ENCODE results near the gene TNN. TPM values are rescaled to one million over a fixed set of nuclear protein-coding genes. Genes with fewer than 3 reads are reported as not detected.

TNN gene
- total RNA-seq, 2 experiments from 2014 or later = not detected

- Histone ChIP-seq H3K4me1 (ENCODE audit: insufficient read depth, low read length) (peaks cover 7% of the 10 kb centered on the region), H3K4me3 (ENCODE audit: low read length) (no peak overlapping the region), H3K36me3 (ENCODE audit: insufficient read depth, low read length) (peaks cover 50% of the 10 kb centered on the region), H3K27me3 (ENCODE audit: control insufficient read depth in 1 of 2, insufficient read depth in 2 of 2, low read length in 2 of 2) (no peaks in the 10 kb centered on the region), H3K9me3 (ENCODE audit: control insufficient read depth in 1 of 2, insufficient read depth in 1 of 2, low read length in 2 of 2) (no peaks in the 10 kb centered on the region), H3K27ac (ENCODE audit: low read depth in 1 of 2, low read length in 2 of 2) (no peak overlapping the region)
- Mint-ChIP-seq H3K9me3 (no peaks in the 10 kb centered on the region), H3K4me1 (ENCODE audit: low read depth) (peaks cover 30% of the 10 kb centered on the region), H3K27ac (no peak overlapping the region), H3K4me3 (no peak overlapping the region), H3K36me3 (ENCODE audit: low read depth) (peaks cover 50% of the 10 kb centered on the region), H3K27me3 (peaks cover 14% of the 10 kb centered on the region)
- ChIA-PET POLR2A (interaction anchor here (1.7 kb wide), 1 partner anchor 51 kb away, joined by 4 read pairs; no protein-coding TSS in a partner anchor), CTCF (interaction anchor here (5.6 kb wide), 1 partner anchor 160 kb away, joined by 64 read pairs; no protein-coding TSS in a partner anchor)
- ATAC-seq (ENCODE audit: poor library complexity) = no peak
- no peak for TF ChIP-seq CTCF (IDR thresholded peaks at IDR 0.05)
- DNase-seq = no peak
- intact Hi-C loops (cut with DNase I, micrococcal nuclease) = loop anchor here (5.0 to 10.0 kb wide), 4 partner anchors 34 to 1727 kb away; partner anchors contain the start of genes KIAA0040 (in 1 of the 2) and TNR (in 1 of the 2)
Observed at GRCh38 chr1:175158170-175158591, 90.5 kb downstream of the TNN start.

GRCh38 chr1:175162955-175163354, 95.3 kb downstream of the TNN start:
- peaks cover 7% of the 10 kb centered on the region for H3K4me1 ChIP-seq (ENCODE audit: insufficient read depth, low read length)
- no peak overlapping the region for H3K27ac ChIP-seq (ENCODE audit: low read depth in 1 of 2, low read length in 2 of 2)

GRCh38 chr1:175163702-175164101, 96.1 kb downstream of the TNN start:
- no peaks in the 10 kb centered on the region for H3K27me3 ChIP-seq (ENCODE audit: control insufficient read depth in 1 of 2, insufficient read depth in 2 of 2, low read length in 2 of 2)
- intact Hi-C loops (cut with DNase I, micrococcal nuclease) = no loop called here
- Mint-ChIP-seq H3K27ac (peak overlapping the region; percentile 34), H3K9me3 (no peaks in the 10 kb centered on the region), H3K4me3 (no peak overlapping the region), H3K36me3 (ENCODE audit: low read depth) (peaks cover 93% of the 10 kb centered on the region), H3K27me3 (no peaks in the 10 kb centered on the region), H3K4me1 (ENCODE audit: low read depth) (peaks cover 29% of the 10 kb centered on the region)
- ChIA-PET CTCF (interaction anchor here (0.5 kb wide), 1 partner anchor 17 kb away, joined by 3 read pairs; no protein-coding TSS in a partner anchor), POLR2A (interaction anchor here (1.1 kb wide), 1 partner anchor 25 kb away, joined by 3 read pairs; no protein-coding TSS in a partner anchor)
- ATAC-seq (ENCODE audit: poor library complexity) = no peak
- peaks cover 96% of the 10 kb centered on the region for H3K36me3 ChIP-seq (ENCODE audit: insufficient read depth, low read length)
- no peak overlapping the region for H3K4me3 ChIP-seq (ENCODE audit: low read length)
- H3K27ac ChIP-seq (ENCODE audit: low read depth in 1 of 2, low read length in 2 of 2) = no peak overlapping the region
- no peak for TF ChIP-seq CTCF (IDR thresholded peaks at IDR 0.05)
- H3K9me3 ChIP-seq (ENCODE audit: control insufficient read depth in 1 of 2, insufficient read depth in 1 of 2, low read length in 2 of 2) = no peaks in the 10 kb centered on the region
- H3K4me1 ChIP-seq (ENCODE audit: insufficient read depth, low read length) = peaks cover 8% of the 10 kb centered on the region
- DNase-seq = no peak

More at GRCh38 chr1:175162955-175163354, 95.3 kb downstream of the TNN start:
- ChIA-PET POLR2A (interaction anchor here (1.1 kb wide), 1 partner anchor 25 kb away, joined by 3 read pairs; no protein-coding TSS in a partner anchor), CTCF (interaction anchor here (1.3 kb wide), 1 partner anchor 17 kb away, joined by 5 read pairs; no protein-coding TSS in a partner anchor)
- no peaks in the 10 kb centered on the region for H3K9me3 ChIP-seq (ENCODE audit: control insufficient read depth in 1 of 2, insufficient read depth in 1 of 2, low read length in 2 of 2)
- Mint-ChIP-seq H3K9me3 (no peaks in the 10 kb centered on the region), H3K4me3 (no peak overlapping the region), H3K4me1 (ENCODE audit: low read depth) (peaks cover 22% of the 10 kb centered on the region), H3K27me3 (no peaks in the 10 kb centered on the region), H3K27ac (peak overlapping the region; percentile 63), H3K36me3 (ENCODE audit: low read depth) (peaks cover 92% of the 10 kb centered on the region)
- no peak for TF ChIP-seq CTCF (IDR thresholded peaks at IDR 0.05)
- ATAC-seq (ENCODE audit: poor library complexity) (no peak), DNase-seq (no peak)
- no peaks in the 10 kb centered on the region for H3K27me3 ChIP-seq (ENCODE audit: control insufficient read depth in 1 of 2, insufficient read depth in 2 of 2, low read length in 2 of 2)
- peaks cover 95% of the 10 kb centered on the region for H3K36me3 ChIP-seq (ENCODE audit: insufficient read depth, low read length)
- intact Hi-C loops (cut with DNase I, micrococcal nuclease) = no loop called here
- H3K4me3 ChIP-seq (ENCODE audit: low read length) = no peak overlapping the region
